GM21786 (cell line): Measurements from ENCODE around the gene HNRNPAB.
"Not testable (repeated sequence)": the region's sequence is repeated elsewhere in the genome, so short reads cannot be mapped to it uniquely, and the experiment has no call there.

Source experiments
- ATAC-seq: cut with Tn5 transposase; IDR thresholded peaks from one replicate; pipeline ENCODE4 v1.9.1; 2021; ENCODE audit not compliant: unreplicated experiment

The HNRNPAB gene

DNA sequence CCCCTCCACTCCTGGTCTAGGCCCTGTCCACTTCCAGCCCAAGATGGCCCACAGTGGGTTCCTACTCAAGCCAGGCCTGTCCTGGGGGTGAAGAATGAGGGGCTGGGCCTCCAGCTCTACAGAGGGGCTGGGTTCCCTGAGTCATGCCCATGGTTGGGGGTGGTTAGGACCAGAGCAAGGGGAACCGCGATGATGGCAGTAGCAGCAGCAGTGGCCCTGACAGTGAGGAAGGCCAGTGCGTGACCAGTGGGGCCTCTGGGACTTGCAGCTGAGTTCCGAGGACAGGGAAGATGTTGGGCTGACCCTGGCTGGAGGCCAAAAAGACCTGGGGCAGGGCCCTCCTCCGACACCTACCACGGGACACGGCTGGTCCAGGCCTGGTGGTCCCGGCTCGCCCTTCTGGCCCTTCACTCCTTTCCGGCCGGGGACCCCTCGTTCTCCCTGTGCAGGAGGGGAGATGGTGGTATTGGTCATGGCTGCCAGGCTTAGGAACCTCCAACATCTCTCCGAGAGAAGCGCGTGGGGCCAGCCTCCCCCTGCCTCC, 37.4 kb downstream of the HNRNPAB start:
- ATAC-seq: no peak

DNA sequence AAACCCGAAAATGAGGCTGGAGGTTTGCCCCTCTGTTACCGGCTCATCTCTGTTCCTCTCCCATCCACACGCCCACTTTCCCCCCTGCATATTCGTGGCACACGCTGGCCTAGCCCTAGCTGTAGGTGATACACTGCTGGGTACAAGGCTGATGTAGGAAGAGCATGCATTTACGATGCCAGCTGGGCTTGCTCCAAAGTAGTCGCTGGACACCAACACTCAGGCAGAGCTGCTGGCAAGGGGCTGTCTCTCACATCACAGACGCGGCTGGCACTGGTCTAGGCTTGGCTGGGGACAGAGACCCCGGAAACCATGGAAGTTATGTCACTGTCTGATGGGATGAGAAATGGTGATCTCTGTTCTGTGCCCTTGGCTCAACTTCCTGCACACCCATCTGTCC, 38.1 kb downstream of the HNRNPAB start:
- no peak for ATAC-seq

DNA sequence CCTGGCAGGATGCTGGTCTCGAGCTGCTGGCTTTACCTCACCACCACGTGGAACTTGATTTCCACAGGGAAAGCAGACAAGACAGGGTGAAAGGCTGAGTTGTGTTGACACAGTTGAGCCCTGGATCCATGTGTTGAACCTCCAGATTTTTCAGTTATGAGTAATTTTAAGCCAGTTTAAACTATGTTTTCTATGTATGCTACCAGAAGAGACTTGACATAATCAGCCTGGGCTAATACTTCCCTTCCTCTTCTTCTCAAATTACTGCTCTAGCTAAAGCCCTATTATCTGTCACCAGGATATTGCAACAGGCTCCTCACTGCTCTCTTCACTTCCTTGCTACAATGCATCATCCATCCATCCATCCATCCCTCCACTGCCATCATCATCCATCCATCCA, 40.2 kb downstream of the HNRNPAB start:
- no peak for ATAC-seq

DNA sequence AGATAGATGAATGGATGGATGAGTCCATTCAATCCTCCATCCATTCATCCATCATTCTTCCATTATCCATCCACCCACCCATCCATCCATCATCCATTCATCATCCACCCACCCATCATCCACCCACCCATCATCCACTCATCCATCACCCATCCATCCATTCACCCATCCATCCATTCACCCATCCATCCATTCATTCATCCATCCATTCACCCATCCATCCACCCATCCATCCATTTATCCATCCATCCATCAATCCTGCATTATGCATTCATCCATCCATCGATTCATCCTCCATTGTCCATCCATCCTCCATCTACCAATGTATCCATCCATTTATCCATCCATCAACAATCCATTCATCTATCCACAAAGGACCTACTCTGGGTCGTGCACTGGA, 41.1 kb downstream of the HNRNPAB start:
- no peak for ATAC-seq

DNA sequence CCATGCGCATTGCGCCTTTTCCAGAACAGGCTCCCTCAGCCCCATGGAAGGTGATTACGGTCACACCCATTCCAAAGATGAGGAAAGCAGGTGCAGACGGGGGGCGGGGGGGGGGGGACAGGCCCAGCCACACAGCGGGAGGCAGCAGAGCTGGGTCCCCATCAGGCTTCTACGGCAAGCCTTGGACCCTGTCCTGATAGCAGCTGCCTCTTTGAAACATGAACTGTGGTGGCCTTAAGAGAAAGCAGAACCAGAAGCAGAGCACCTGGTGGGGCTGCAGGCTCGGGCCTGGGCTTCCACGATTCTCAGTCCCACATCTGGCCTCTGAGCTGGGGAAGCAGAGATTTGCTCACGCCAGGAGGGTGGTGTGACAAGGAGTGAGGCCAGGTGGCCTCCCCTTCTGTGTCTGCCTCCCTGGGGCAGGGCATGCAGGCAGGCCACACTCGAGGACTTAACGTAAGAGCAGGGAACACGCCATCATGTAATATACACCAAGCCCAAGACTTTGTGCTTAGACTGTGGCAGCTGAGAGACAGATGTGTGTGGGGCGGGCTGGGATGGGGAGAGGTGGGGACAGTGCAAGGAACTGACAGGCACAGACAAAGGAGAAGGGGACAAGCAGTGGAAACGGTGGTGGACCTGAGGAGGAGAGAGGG, 42.4 kb downstream of the HNRNPAB start:
- ATAC-seq: no peak

DNA sequence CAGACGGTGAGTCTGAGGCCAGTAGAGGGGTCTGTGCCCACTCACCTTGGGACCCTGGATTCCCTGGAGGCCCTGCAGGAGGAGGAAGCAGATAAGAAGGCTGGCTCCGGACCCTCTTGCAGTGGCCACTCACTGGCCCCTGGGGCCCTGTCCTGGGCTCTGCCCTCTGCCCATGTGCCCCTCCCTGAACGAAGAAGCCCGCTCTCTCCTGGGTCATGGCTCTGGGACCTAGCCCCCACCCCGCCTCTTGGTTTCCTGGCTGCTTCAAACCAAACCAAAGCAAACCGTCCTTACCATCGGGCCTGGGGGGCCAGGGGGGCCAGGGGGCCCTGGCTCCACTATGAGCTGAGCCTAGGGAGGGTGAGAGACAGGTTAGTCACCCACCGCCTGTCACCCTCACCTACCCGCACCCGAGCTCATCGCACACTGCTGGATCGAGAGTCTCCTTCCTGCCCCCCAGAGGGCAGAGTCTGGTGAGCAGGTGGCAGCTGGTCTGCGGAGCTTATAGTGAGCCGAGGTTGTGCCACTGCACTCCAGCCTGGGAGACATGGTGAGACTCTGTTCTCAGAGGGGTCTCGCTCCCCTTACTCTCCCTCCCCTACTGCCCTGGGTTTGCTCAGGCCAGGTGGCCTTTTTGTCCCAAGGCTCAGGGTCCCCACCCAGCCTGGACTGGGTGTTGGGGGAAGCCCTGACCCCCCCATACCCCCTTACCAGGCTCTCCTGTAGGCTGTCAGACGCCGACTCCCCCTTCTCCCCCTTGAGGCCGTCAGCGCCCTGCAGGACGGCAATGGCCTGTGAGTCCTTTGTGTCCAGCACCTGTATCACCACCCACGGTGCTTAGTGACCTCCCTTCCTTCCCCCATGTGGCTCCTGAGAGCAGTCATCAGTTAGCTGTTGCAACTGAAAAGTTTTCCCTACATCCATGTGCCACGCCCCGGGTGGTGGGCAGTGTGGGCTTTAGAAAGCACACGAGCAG, 43.4 kb downstream of the HNRNPAB start:
- no peak for ATAC-seq

DNA sequence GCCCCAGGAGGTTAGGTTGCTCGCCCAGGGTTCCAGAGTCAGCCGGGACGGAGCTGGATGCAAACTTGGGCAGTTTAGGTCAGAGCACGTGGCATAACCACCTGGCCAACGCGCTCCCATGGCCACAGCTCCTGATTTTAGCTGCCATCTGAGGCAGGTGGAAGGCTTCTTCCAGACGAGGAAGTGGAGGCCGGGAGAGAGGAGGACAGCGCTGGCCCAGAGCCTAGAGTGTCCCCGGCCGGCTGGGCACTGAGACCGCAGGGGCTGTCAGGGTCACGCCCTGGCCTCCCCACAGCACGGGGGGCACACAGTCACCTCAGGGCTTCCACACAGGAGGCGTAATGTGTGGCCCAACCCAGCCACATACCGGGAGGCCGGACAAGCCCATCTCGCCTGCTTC, 44.4 kb downstream of the HNRNPAB start:
- ATAC-seq: no peak

DNA sequence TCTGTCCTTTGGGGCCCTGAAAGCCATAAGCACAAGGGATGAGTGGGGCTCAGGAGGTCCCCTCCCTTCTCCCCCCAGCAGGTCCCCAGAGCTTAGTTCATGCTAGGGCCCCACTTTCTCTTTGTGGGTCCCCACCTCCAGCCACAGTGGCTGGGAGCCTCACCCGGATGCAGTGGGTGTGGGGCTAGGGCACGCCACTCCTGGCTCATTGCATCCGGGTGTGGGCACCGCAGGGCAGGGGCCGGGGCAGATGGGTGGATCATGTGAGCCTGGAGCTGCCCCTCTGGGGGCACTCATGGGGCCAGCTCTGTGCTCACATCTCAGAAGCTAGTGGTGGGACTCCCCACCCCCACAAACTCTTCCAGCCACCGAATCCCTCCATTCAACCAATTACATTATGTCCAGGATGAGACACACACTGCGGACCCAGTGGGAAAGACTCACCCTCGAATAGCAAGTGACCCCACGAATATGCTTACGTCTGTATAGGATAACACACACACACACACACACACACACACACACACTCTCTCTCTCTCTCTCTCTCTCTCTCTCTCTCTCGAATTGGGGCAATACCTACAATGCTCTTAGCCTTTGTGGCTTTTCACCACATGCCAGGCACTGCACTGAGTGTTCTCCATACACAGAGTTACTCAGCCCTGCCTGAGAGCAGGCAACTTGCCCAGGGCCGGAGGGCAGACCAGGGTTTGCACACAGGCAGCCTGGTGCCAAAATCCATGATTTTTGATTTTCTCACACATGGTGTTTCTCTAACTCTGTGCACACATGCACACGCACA, 45.1 kb downstream of the HNRNPAB start:
- ATAC-seq: no peak

DNA sequence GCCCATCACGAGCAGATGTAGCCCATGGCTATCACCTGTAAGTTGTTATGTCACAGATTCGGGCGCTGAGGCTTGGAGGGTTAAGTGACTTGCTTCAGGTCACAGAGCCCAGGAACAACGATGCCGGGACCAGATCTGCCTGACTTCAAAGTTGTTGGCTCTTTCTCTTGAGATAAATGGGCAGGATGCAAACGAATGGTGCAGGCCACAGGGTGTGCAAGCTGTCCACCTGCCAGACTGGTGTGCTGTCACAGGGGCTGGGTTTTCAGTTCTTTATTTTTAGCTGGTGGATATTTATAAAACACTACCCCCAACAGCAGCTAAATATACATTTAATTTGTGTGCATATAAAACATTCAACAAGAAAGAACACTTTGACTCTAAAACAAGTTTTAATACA, 45.9 kb downstream of the HNRNPAB start:
- ATAC-seq: no peak

DNA sequence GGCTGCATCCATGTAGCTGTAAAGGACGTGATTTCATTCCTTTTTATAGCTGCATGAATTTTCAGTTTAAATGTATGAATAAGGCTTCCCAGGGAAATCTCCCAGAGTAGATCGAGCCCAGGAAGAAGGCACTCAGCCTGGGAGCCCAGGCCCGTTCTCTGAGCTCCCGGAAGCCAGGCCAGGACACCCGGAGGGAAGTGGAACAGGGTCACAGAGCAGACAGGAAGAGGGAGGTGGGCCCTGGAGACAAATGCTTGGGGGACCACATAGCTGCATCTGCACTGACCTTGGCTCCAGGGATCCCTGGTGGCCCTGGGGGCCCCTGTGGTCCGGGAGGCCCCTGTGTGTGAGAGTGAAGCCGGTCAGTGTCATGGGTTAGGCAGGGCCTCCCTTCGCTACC, 47.9 kb downstream of the HNRNPAB start:
- ATAC-seq: no peak

DNA sequence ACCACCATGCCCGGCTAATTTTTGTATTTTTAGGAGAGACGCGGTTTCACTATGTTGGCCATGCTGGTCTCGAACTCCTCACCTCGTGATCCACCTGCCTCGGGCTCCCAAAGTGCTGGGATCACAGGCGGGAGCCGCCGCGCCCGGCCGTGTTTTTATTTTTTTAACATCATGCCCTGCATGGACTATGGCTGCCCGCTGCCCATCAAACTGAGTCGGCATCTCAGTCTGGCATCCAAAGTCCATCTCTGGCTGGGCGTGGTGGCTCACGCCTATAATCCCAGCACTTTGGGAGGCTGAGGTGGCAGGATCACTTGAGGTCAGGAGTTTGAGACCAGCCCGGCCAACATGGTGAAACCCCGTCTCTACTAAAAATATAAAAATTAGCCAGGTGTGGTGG, 49.3 kb downstream of the HNRNPAB start:
- not testable (repeated sequence) for ATAC-seq

DNA sequence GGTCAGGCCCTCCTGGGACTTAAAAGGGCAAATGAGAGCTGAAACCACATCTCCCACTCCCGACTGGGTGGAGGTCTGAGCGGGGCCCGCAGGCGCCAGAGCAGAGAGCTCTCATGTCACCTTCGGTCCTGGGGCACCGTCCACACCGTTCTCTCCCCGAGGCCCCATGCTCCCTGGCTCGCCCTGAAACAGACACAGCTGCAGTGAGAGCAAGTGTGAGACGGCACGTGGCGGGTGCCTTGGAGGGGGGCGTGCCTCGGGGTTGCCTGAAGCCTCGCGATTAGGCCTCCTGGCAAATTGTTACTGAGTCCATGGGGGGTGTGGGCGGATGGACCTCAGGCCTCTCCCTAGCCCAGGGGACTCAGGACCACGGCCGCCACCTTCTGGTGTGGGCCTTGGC, 52.4 kb downstream of the HNRNPAB start:
- ATAC-seq: no peak

DNA sequence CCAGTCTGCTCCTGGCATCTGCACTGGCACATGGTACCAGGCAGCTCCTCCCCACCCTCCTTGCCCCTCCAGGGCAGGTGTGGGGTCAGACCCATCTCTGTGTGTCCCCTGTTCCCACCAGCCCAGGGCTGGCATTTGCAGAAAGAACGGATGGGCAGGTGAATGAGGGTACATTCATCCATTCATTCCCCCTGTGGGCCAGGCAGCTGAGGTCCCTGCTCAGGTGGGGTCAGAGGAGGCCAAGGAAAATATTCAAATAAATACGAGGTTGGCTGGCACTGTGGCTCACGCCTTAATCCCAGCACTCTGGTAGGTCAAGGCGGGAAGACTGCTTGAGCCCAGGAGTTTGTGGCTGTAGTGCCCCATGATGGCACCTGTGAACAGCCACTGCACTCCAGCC, 53.3 kb downstream of the HNRNPAB start:
- no peak for ATAC-seq

DNA sequence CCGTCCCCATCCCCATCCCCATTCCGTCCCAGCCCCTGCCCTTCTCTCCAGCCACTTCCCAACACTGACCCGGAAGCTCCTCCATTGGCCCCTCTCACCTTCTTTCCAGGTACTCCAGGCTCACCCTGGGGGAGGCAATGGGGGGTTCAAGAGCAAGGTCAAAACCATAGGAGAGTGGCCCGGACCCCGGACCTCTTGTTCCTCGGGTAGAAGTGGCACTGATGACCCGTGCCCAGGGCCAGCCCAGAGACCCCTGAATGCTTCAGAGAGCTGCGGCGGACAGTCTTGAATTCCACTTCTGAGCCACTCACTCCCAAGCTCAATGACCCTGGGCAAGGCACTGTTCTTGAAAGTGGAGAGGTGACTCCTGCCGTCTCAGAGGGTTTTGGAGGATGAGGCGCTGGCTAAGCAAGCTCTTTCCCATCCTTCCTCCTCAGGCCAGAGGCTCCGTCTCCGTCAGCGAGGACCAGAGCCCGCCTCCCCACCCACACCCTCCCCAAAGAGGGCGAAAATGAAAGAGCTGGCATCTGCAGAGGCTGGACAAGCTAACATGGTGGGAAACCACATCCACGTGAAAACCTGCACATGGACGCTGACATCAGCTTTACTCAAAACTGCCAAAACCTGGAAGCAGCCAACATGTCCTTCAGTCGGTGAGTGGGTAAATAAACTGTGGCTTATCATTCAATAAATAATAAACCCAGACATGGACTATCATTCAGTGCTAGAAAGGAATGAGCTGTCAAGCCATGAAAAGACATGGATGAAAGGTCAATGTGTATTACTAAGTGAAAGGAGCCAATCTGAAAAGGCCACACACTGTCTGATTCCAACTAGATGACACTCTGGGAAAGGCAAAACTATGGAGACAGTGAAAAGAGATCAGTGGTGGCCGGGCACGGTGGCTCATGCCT, 55.5 kb downstream of the HNRNPAB start:
- ATAC-seq: no peak
